GM18498 (cell line): ENCODE measurements around the gene NOL3.

ENCODE experiments used
- ATAC-seq: cut with Tn5 transposase; IDR thresholded peaks from one replicate; pipeline ENCODE4 v1.9.1; 2021; ENCODE audit warnings: mild to moderate bottlenecking, moderate library complexity; ENCODE audit not compliant: unreplicated experiment

Gene NOL3

GRCh38 chr16:67187175-67187890 is 17.0 kb downstream of the NOL3 start:
- ATAC-seq, result no peak

DNA sequence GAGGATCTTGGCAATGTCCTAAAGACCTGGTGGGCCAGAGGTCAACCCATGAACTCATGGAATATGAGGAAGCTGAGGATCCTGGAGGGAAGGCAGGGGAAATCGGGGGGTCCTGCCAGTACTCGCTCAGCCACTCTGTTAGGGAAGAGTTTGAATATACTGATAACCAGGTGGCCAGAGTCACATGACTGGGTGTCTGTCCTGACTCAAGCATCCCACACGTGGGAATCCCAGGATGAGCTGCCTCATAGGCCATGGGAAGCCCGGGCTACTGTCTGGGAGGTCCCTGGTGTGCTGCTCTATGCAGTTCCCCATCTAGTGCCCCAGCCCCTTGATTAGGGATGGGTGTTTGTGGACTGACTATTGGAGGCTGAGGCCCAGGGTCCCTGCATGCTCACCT is 18.0 kb downstream of the NOL3 start:
- ATAC-seq, result no peak

DNA sequence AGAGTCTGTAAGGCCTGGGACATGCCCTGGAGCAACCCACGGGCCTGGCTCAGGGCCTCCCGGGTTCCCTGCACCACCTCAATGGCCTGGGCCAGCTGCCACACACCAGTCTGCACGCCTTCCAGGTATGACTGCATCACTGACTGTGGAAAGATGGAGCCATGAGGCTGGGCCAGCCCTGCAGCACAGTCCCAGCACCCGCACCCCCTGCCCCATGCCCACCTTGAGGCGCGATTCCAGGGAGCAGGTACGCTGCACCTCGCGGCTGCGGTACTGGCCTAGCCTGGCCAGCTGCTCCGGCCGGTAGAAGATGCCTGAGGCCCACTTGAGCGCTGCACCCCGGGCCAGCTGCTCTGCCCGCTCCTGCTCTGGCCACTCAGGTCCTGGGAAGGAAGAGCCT is 18.5 kb downstream of the NOL3 start:
- ATAC-seq, result no peak

DNA sequence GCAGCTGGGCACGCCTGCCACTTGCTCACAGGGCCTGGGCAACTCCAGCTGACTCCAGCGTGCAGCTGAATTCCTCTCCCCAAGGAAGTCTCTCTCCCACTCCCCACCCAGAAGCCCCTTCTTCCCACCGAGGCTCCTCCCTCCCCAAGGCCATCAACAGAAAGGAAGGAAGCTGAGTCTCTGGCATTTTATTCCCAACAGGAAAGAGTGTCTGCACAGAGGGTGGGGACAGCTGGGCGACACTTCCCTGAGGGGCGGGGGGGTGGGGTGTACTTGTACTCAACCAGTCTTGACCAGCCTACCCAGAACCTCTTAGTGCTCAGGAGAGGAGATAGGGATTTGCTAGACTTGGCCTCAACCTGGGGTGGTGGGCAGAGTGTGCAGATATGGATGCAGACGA is 19.7 kb downstream of the NOL3 start, which contains the start of gene EXOC3L1:
Gene EXOC3L1 (minus strand): TSS at position 96 of the 400 bp plus-strand sequence. CDS start 460 bp downstream, outside the sequence.
- ATAC-seq, result no peak

- ATAC-seq, result no peak
Measured at GRCh38 chr16:67190448-67191399, 20.4 kb downstream of the NOL3 start.

DNA sequence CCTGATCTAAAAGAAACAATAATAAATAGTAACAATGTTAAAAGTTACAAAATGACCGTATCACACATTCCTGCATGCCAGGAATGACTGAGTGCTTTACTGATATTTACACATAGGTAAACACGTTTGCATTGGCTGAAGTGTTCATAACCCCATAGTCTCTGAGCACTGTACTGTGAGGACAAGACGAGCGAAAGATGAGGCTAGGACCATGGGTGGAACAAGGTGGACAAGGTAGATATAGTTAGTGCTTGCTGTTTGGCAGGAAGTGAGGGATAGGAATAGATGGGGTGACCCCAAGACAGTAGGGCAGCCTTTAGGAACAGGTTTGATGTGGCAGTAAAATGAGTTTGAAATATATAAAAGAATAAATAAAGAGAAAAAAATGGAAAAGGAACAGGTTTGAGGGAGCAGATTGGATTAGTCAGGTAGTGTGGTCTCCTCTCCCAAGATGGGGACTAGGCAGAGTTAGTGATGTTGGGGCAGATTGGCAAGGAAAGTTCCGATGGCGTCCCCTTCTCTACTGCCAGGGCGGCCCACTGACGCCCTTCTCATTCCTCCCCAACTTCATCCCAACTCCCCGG is 21.2 kb downstream of the NOL3 start:
- ATAC-seq, result no peak

DNA sequence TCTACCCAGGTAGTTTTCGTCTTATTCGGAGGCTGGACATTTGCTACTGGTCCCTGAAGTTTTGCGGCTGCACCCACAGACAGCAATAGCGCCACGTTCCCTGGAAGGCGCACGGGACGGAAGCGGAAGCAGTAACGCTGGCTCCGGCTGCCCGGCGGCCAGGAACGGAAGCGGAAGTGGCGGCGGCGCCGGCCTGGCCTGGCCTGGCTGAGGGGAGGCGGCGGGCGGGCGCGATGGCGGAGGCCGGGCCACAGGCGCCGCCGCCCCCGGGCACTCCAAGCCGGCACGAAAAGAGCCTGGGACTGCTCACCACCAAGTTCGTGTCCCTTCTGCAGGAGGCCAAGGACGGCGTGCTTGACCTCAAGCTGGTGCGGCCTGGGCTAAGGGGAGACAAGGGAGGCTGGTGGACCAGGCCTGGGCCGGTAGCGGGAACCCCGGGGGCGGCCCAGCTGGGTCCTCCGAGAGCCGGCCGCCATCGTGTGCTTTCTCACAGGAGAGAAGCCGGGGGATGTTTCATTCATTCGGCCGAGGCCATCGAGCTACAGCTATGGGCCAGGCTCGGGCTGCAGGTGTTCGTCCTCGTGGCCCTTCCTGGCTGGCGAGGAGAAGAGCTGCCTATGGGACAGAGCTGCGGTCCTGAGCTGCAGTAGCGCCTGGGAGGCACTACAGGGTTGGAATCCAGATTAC is 21.8 kb downstream of the NOL3 start, which contains the start of gene E2F4:
Gene E2F4 (plus strand): TSS at position 161 of the 687 bp plus-strand sequence. CDS start 73 bp downstream, at position 234.
- ATAC-seq, result peak; percentile 89

DNA sequence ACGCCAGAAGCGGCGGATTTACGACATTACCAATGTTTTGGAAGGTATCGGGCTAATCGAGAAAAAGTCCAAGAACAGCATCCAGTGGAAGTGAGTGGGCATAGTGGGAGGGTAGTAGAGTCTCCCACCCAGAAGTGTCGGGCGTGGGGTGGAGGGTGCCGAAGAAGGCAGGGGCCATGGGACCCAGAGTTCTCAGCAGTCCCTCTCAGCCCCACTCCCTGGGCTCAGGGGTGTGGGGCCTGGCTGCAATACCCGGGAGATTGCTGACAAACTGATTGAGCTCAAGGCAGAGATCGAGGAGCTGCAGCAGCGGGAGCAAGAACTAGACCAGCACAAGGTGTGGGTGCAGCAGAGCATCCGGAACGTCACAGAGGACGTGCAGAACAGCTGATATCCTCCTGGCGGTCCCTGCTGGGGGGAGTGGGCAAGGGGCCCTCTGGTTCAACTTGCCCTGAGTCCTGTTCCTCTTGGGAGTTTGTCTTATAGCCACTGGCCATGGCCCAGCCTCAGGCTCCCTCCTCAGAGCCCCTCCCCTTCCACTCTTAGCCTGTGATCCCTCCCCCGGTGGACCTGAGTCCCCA is 22.5 kb downstream of the NOL3 start:
- no peak for ATAC-seq

- ATAC-seq, result no peak
Measured at GRCh38 chr16:67193536-67193935, 23.2 kb downstream of the NOL3 start.

DNA sequence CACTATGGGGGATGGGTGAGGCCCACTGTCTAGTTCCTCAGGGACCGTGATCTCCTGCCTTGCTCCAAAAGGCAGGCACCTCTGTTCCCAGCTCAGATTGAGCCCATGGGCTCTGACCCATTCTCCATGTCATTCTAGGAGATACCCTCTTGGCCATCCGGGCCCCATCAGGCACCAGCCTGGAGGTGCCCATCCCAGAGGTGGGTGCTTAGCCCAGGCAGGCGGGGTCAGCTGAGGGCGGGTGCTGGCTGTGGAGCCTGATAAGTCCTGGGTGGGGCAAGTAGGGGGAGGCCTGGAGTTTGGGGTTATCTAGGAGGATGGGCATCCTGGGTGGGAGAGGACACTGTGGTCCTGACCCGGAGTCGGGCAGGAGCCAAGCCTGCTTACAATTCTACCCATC is 23.9 kb downstream of the NOL3 start:
- no peak for ATAC-seq

GRCh38 chr16:67195676-67196075 is 25.3 kb downstream of the NOL3 start:
- no peak for ATAC-seq

- ATAC-seq, result no peak
Measured at GRCh38 chr16:67196881-67197280, 26.5 kb downstream of the NOL3 start.

- no peak for ATAC-seq
Measured at GRCh38 chr16:67197704-67198103, 27.4 kb downstream of the NOL3 start.

DNA sequence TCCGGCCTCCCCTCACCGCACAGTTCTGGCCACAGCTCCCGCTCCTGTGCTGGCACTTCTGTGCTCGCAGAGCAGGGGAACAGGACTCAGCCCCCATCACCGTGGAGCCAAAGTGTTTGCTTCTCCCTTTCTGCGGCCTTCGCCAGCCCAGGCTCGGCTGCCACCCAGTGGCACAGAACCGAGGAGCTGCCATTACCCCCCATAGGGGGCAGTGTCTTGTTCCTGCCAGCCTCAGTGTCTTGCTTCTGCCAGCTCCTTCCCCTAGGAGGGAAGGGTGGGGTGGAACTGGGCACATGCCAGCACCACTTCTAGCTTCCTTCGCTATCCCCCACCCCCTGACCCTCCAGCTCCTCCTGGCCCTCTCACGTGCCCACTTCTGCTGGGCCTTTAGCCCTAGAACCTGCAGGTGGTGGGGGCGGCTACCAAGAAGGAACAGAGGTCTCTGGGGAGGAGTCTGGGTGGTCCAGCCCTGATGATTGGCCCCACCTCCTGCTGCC is 27.9 kb downstream of the NOL3 start:
- no peak for ATAC-seq

GRCh38 chr16:67199011-67199807 is 28.9 kb downstream of the NOL3 start, which contains the start of gene ELMO3:
ELMO3 (plus strand) TSS chr16:67199131; CDS start chr16:67199327, 196 bp downstream.
- no peak for ATAC-seq

DNA sequence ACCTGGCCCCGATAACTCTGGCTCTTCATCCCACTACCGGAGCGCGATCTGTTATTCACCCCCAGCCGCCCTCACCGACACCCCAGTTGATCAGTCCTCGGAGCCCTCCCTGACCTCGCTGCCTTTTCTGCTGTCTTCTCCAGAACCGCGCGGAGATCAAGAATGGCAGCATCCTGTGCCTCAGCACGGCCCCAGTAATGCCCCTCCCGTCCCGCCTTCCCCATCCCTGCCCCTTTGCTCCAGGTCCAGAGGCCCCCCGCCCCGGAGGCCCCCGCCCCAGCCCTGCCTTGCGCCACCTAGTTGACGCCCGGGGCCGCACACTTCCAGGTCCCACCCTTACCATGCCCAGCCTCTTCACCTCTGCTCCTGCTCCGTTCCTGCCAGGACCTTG is 29.5 kb downstream of the NOL3 start:
- ATAC-seq, result no peak

GRCh38 chr16:67200491-67200890 is 30.2 kb downstream of the NOL3 start:
- ATAC-seq, result no peak

DNA sequence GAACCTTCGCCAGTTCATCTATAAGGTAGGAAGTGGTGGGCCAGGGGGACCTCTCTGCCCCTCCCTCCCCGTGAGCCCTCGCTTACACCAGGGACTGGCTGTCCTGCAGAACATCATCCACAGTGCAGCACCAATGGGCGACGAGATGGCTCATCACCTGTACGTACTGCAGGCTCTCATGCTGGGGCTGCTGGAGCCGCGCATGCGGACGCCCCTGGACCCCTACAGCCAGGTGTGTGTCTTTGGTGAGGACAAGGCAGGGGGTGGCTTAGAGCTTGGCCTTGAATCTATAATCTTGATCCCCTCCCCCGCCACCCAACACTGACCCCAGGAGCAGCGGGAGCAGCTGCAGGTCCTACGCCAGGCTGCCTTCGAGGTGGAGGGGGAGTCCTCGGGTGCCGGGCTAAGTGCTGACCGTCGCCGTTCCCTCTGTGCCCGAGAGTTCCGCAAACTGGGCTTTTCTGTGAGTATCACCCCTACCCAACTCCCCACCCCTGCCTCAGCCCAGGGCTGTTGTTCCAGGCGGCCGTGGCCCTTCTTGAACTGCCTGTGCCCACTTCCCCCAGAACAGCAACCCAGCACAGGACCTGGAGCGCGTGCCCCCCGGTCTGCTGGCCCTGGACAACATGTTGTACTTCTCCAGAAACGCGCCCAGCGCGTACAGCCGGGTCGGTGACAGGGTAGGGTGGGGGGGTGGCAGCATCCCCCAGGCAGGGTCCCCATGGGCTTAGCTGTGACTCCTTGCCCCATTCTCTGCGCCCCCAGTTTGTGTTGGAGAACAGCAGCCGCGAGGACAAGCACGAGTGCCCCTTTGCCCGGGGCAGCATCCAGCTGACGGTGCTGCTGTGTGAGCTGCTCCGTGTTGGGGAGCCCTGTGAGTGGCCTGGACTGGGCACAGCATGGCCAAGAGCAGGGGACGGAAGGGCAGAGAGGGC is 31.3 kb downstream of the NOL3 start:
- no peak for ATAC-seq
